HG03439 (cell line): ENCODE measurements around the gene TIMELESS.
"Not testable (repeated sequence)": the region's sequence is repeated elsewhere in the genome, so short reads cannot be mapped to it uniquely, and the experiment has no call there.

Experiments used
- ATAC-seq: cut with Tn5 transposase; IDR thresholded peaks from one replicate; pipeline ENCODE4 v1.9.1; 2021; ENCODE audit warnings: mild to moderate bottlenecking, moderate library complexity; ENCODE audit not compliant: unreplicated experiment

TIMELESS gene

GRCh38 chr12:56468216-56469006 is 19.2 kb upstream of the TIMELESS start, which contains the start of gene SPRYD4:
TSS of gene SPRYD4 (plus strand) at chr12:56468578. CDS start at chr12:56468592, 14 bp downstream.
- peak; percentile 84 for ATAC-seq

GRCh38 chr12:56462565-56462964 is 13.3 kb upstream of the TIMELESS start:
- ATAC-seq, result no peak

GRCh38 chr12:56461235-56462159 is 12.3 kb upstream of the TIMELESS start:
- ATAC-seq, result no peak

GRCh38 chr12:56457817-56458216 is 8.6 kb upstream of the TIMELESS start:
- ATAC-seq, result no peak

GRCh38 chr12:56454557-56454956 is 5.3 kb upstream of the TIMELESS start, which contains the start of gene MIP:
TSS of gene MIP (minus strand) at chr12:56454657. CDS start at chr12:56454613, 44 bp downstream.
- no peak for ATAC-seq

GRCh38 chr12:56451147-56451546 is 1.9 kb upstream of the TIMELESS start:
- no peak for ATAC-seq

GRCh38 chr12:56450241-56450640 is 1.0 kb upstream of the TIMELESS start:
- no peak for ATAC-seq

- ATAC-seq, result no peak
Observed at GRCh38 chr12:56449622-56449984, 377 bp upstream of the TIMELESS start.

GRCh38 chr12:56443208-56443607 is 6.0 kb downstream of the TIMELESS start:
- not testable (repeated sequence) for ATAC-seq

- no peak for ATAC-seq
Observed at GRCh38 chr12:56437430-56438176, 11.6 kb downstream of the TIMELESS start.

GRCh38 chr12:56434828-56435227 is 14.4 kb downstream of the TIMELESS start:
- no peak for ATAC-seq

- no peak for ATAC-seq
Observed at GRCh38 chr12:56431850-56432249, 17.4 kb downstream of the TIMELESS start.

- ATAC-seq, result no peak
Observed at GRCh38 chr12:56431288-56431687, 17.9 kb downstream of the TIMELESS start.

GRCh38 chr12:56425940-56426438 is 23.2 kb downstream of the TIMELESS start:
- no peak for ATAC-seq

- ATAC-seq, result no peak
Observed at GRCh38 chr12:56425193-56425592, 24.0 kb downstream of the TIMELESS start.

GRCh38 chr12:56420411-56420810 is 28.8 kb downstream of the TIMELESS start:
- ATAC-seq, result no peak

- ATAC-seq, result no peak
Observed at GRCh38 chr12:56417739-56418138, 31.5 kb downstream of the TIMELESS start.

- no peak for ATAC-seq
Observed at GRCh38 chr12:56414401-56414800, 34.8 kb downstream of the TIMELESS start.

GRCh38 chr12:56413392-56413791 is 35.8 kb downstream of the TIMELESS start:
- no peak for ATAC-seq

GRCh38 chr12:56411781-56412639 is 37.2 kb downstream of the TIMELESS start:
- no peak for ATAC-seq
